GM19452 (cell line): ENCODE measurements around the gene TMEM54.

Source experiments
- ATAC-seq: cut with Tn5 transposase; IDR thresholded peaks from one replicate; pipeline ENCODE4 v1.9.1; 2021; ENCODE audit not compliant: unreplicated experiment

TMEM54 gene

GRCh38 chr1:32883338-32884031, 17.7 kb downstream of the TMEM54 start:
- no peak for ATAC-seq

GRCh38 chr1:32881871-32882850, 19.0 kb downstream of the TMEM54 start:
- no peak for ATAC-seq

GRCh38 chr1:32881291-32881690, 19.9 kb downstream of the TMEM54 start:
- ATAC-seq: no peak

- no peak for ATAC-seq
These were observed 22.6 kb downstream of the TMEM54 start for GRCh38 chr1:32878637-32879041.

- no peak for ATAC-seq
These were observed 23.0 kb downstream of the TMEM54 start for GRCh38 chr1:32878183-32878582.

GRCh38 chr1:32877211-32878110, 23.7 kb downstream of the TMEM54 start:
- no peak for ATAC-seq

- ATAC-seq: no peak
These were observed 24.6 kb downstream of the TMEM54 start for GRCh38 chr1:32876341-32877210.

- ATAC-seq: no peak
These were observed 26.1 kb downstream of the TMEM54 start for GRCh38 chr1:32874860-32875752.

- no peak for ATAC-seq
These were observed 27.7 kb downstream of the TMEM54 start for GRCh38 chr1:32873484-32873883.

GRCh38 chr1:32872192-32872460, 29.1 kb downstream of the TMEM54 start:
- no peak for ATAC-seq

GRCh38 chr1:32871364-32872191, 29.6 kb downstream of the TMEM54 start:
- no peak for ATAC-seq

GRCh38 chr1:32870615-32871363, 30.4 kb downstream of the TMEM54 start, which contains the start of gene FNDC5:
FNDC5 (minus strand) TSS chr1:32870912.
- no peak for ATAC-seq

- ATAC-seq: no peak
These were observed 31.1 kb downstream of the TMEM54 start for GRCh38 chr1:32869923-32870614.

GRCh38 chr1:32868806-32869455, 32.3 kb downstream of the TMEM54 start:
- ATAC-seq: no peak

- no peak for ATAC-seq
These were observed 33.1 kb downstream of the TMEM54 start for GRCh38 chr1:32868085-32868484.

GRCh38 chr1:32867671-32868070, 33.5 kb downstream of the TMEM54 start:
- ATAC-seq: no peak

GRCh38 chr1:32867151-32867550, 34.0 kb downstream of the TMEM54 start:
- no peak for ATAC-seq
